NCI-H2227 (cell line): ENCODE data around the gene BCKDHA.
"Not testable (repeated sequence)": the region's sequence is repeated elsewhere in the genome, so short reads cannot be mapped to it uniquely, and the experiment has no call there.

Experiments
- DNase-seq: peaks from one replicate; lab custom pipeline; 2025; ENCODE audit not compliant: unreplicated experiment; lab: John Stamatoyannopoulos, UW

BCKDHA gene

GRCh38 chr19:41364524-41365391, 32.9 kb upstream of the BCKDHA start:
- peak; percentile 53 for DNase-seq

- DNase-seq: peak; percentile 36
These were observed 31.5 kb upstream of the BCKDHA start for GRCh38 chr19:41366089-41366488.

GRCh38 chr19:41367848-41368301, 29.7 kb upstream of the BCKDHA start:
- no peak for DNase-seq

GRCh38 chr19:41369769-41370168, 27.8 kb upstream of the BCKDHA start:
- DNase-seq: no peak

- DNase-seq: not testable (repeated sequence)
These were observed 26.5 kb upstream of the BCKDHA start for GRCh38 chr19:41371119-41371518.

GRCh38 chr19:41371541-41371940, 26.1 kb upstream of the BCKDHA start:
- no peak for DNase-seq

- DNase-seq: no peak
These were observed 25.1 kb upstream of the BCKDHA start for GRCh38 chr19:41372501-41372900.

GRCh38 chr19:41373993-41374392, 23.6 kb upstream of the BCKDHA start:
- DNase-seq: peak; percentile 95

GRCh38 chr19:41376241-41376997, 21.2 kb upstream of the BCKDHA start, which contains the start of gene TMEM91:
TSS of gene TMEM91 (plus strand) at chr19:41376533. CDS start at chr19:41378310, 1,777 bp downstream.
- peak; percentile 80 for DNase-seq

GRCh38 chr19:41376998-41377365, 20.6 kb upstream of the BCKDHA start:
- no peak for DNase-seq

GRCh38 chr19:41377977-41378709, 19.5 kb upstream of the BCKDHA start:
- peak; percentile 56 for DNase-seq

- not testable (repeated sequence) for DNase-seq
These were observed 16.1 kb upstream of the BCKDHA start for GRCh38 chr19:41381536-41381935.

GRCh38 chr19:41384351-41384750, 13.3 kb upstream of the BCKDHA start:
- no peak for DNase-seq

GRCh38 chr19:41386442-41386841, 11.2 kb upstream of the BCKDHA start:
- no peak for DNase-seq

- DNase-seq: no peak
These were observed 6.0 kb upstream of the BCKDHA start for GRCh38 chr19:41391618-41392017.

GRCh38 chr19:41392775-41393174, 4.8 kb upstream of the BCKDHA start:
- DNase-seq: no peak

GRCh38 chr19:41395355-41395754, 2.3 kb upstream of the BCKDHA start:
- DNase-seq: no peak

GRCh38 chr19:41398050-41398418, 416 bp downstream of the BCKDHA start:
- DNase-seq: no peak

GRCh38 chr19:41398598-41398997, 980 bp downstream of the BCKDHA start:
- DNase-seq: peak; percentile 39

- DNase-seq: no peak
These were observed 1.5 kb downstream of the BCKDHA start for GRCh38 chr19:41399091-41399490.

GRCh38 chr19:41399525-41399924, 1.9 kb downstream of the BCKDHA start:
- no peak for DNase-seq
